ENCODE data around the gene STARD3. TPM values are rescaled to one million over a fixed set of nuclear protein-coding genes. Genes with fewer than 3 reads are reported as not detected.

Gene STARD3
- polyA plus RNA-seq, 2 of the 4 experiments (the other 2 are of a cell fraction), result 54.6 to 56.0 TPM

DNA sequence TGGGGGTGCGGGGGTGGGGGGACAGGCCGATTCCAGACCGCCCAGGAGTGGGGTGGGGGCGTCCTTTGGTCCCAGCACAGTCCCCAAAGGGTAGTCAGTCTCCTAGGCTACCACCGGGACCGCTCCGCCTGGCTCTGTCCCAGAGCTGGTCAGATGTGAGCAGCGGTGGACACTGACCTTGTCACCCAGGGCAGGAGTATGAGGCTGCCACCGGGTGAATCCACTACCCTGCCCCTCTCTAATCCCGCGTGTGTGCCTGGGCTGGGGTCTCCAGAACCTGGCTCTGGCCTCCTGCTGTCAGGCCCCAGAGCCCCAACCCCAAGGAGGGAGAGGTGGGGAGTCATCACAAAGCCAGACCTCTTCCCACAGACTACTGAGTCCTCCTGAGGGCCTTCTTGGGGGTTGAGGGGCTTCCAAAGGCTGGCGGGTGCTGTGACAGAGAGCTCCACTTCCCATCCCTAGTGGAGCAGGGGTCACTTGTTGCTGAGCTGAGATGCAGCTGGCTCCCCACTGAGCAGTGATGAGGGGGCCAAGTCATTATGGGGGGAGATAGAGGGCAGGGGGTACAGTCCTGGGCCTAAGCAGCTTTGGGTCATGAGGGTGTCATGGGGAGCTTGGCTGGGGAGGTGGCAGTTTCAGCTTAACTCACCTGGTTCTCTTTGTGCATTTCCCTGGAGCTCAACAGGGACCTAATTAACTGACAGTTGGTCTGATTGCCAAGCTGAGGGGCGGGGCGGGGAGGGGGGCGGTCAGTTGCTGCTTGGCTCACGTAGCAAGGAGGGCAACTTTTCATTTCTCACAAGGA is 9.0 kb upstream of the STARD3 start:
- H3K4me1 ChIP-seq, result peaks cover 10% of the 10 kb centered on the region; the same call in 2 of the 3 replicates
- WGBS (ENCODE audit: missing lambda C conversion rate), result 91% methylated on average over 11 of the region's 16 CpGs
- no peak overlapping the region for H3K4me2 ChIP-seq
- no peaks in the 10 kb centered on the region for H3K9me3 ChIP-seq
- DNase-seq (ENCODE audit: low read depth in 1 of 2, low spot score in 1 of 2), result no peak
- ChIA-PET CTCF (interaction anchor here (0.6 to 58.8 kb wide), 9 partner anchors 7 to 430 kb away, joined by 3 to 1581 read pairs (median 217); partner anchors contain the start of genes ERBB2, MIEN1, NEUROD2 and PGAP3), POLR2A (no interaction called here)
- H3K27ac ChIP-seq, result no peak overlapping the region
- no peak for FAIRE-seq
- no peak for TF ChIP-seq HDAC2 (IDR thresholded peaks at IDR 0.05)
- no peak for TF ChIP-seq FOXS1 (CRISPR knock-in tag; IDR thresholded peaks at IDR 0.05)
- no peak for TF ChIP-seq ZNF302 (CRISPR knock-in tag; IDR thresholded peaks at IDR 0.05)
- TF ChIP-seq TP53 (CRISPR knock-in tag; IDR thresholded peaks at IDR 0.05), result no peak
- no peak for TF ChIP-seq FOSB (CRISPR knock-in tag; IDR thresholded peaks at IDR 0.05)
- no peak for TF ChIP-seq RAD21 (conservative IDR thresholded peaks at IDR 0.05 in 1 of 2, IDR thresholded peaks at IDR 0.05 in 1 of 2)
- TF ChIP-seq ZC3H11A (IDR thresholded peaks at IDR 0.05), result no peak
- no peak for TF ChIP-seq TFCP2L1 (CRISPR knock-in tag; IDR thresholded peaks at IDR 0.05)
- TF ChIP-seq RCOR1 (IDR thresholded peaks at IDR 0.05; ENCODE audit: low read depth, low read length), result no peak
- TF ChIP-seq ELK1 (IDR thresholded peaks at IDR 0.05; ENCODE audit: low read depth, low read length), result no peak
- no peak for TF ChIP-seq CHD2 (IDR thresholded peaks at IDR 0.05; ENCODE audit: low read length, partially characterized antibody)
- TF ChIP-seq HOXB5 (CRISPR knock-in tag; IDR thresholded peaks at IDR 0.05), result no peak
- no peak for TF ChIP-seq SREBF2 (IDR thresholded peaks at IDR 0.05)
- H3K4me3 ChIP-seq, result no peak overlapping the region
- no peak for ATAC-seq

DNA sequence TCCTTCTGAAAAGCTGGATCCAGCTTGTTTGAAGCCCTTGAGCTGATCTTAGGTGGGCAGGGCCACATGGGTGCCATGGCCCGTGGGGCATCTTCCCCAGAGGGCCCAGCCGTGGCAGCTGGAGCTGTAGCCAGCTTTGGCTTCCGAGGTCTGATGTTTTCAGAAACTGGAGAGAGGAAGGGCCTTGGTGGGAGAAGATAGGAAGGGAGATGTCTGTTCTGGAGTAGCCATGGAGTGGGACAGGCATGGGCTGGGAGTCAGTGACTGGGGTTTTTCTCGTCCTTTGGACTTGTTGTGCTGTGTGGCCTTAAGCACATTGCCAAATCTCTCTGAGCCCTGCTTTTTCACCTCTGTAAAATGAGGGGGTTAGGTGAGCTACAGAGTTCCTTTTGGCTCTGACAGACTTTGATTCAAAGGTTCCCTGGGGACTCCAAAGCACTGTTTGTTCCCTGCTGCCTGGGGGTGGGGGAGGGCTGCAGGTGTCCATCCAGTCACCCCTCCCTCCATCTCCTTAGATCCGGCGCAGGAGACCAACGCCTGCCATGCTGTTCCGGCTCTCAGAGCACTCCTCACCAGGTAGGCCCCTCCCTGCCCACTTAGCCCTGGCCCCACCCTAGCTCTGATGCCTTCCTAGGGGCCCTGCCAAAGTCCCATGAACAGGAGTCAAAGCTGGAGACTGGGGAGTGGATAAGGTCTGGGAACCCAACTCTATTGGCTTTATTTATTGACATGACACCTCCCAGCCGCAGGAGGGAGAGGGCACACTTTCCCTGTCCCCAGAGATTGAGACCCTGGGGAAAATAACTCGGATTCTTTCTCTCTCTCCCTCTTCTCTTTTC is 8.1 kb upstream of the STARD3 start:
- FAIRE-seq, result no peak
- CTCF ChIA-PET, result interaction anchor here (0.5 to 58.8 kb wide), 9 partner anchors 6 to 351 kb away, joined by 3 to 1581 read pairs (median 217); partner anchors contain the start of genes ERBB2, MIEN1, NEUROD2 and PGAP3
- Histone ChIP-seq H3K4me1 (peaks cover 7% of the 10 kb centered on the region; the same call in 2 of the 3 replicates), H3K27ac (no peak overlapping the region), H3K4me2 (no peak overlapping the region), H3K4me3 (no peak overlapping the region), H3K9me3 (no peaks in the 10 kb centered on the region)
- TF ChIP-seq, protein P1, sequence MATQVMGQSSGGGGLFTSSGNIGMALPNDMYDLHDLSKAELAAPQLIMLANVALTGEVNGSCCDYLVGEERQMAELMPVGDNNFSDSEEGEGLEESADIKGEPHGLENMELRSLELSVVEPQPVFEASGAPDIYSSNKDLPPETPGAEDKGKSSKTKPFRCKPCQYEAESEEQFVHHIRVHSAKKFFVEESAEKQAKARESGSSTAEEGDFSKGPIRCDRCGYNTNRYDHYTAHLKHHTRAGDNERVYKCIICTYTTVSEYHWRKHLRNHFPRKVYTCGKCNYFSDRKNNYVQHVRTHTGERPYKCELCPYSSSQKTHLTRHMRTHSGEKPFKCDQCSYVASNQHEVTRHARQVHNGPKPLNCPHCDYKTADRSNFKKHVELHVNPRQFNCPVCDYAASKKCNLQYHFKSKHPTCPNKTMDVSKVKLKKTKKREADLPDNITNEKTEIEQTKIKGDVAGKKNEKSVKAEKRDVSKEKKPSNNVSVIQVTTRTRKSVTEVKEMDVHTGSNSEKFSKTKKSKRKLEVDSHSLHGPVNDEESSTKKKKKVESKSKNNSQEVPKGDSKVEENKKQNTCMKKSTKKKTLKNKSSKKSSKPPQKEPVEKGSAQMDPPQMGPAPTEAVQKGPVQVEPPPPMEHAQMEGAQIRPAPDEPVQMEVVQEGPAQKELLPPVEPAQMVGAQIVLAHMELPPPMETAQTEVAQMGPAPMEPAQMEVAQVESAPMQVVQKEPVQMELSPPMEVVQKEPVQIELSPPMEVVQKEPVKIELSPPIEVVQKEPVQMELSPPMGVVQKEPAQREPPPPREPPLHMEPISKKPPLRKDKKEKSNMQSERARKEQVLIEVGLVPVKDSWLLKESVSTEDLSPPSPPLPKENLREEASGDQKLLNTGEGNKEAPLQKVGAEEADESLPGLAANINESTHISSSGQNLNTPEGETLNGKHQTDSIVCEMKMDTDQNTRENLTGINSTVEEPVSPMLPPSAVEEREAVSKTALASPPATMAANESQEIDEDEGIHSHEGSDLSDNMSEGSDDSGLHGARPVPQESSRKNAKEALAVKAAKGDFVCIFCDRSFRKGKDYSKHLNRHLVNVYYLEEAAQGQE (IDR thresholded peaks at IDR 0.05), result no peak
- TF ChIP-seq RCOR1 (IDR thresholded peaks at IDR 0.05; ENCODE audit: low read depth, low read length) (no peak), ELK1 (IDR thresholded peaks at IDR 0.05; ENCODE audit: low read depth, low read length) (no peak), POLR2A (IDR thresholded peaks at IDR 0.05; ENCODE audit: low read length) (no peak)
- DNase-seq (ENCODE audit: low read depth in 1 of 2, low spot score in 1 of 2), result no peak
- POLR2A ChIA-PET, result no interaction called here
- 59% methylated on average over 10 of the region's 10 CpGs for WGBS (ENCODE audit: missing lambda C conversion rate)
- ATAC-seq, result no peak
